NCI-H526 treated with DMSO at 0.1 percent for 48 hours (cell line): ENCODE results near the gene ENG.
"Not testable (repeated sequence)": the region's sequence is repeated elsewhere in the genome, so short reads cannot be mapped to it uniquely, and the experiment has no call there.

Experiments used
- DNase-seq: peaks from one replicate; lab custom pipeline; 2025; lab: John Stamatoyannopoulos, UW

ENG gene

DNA sequence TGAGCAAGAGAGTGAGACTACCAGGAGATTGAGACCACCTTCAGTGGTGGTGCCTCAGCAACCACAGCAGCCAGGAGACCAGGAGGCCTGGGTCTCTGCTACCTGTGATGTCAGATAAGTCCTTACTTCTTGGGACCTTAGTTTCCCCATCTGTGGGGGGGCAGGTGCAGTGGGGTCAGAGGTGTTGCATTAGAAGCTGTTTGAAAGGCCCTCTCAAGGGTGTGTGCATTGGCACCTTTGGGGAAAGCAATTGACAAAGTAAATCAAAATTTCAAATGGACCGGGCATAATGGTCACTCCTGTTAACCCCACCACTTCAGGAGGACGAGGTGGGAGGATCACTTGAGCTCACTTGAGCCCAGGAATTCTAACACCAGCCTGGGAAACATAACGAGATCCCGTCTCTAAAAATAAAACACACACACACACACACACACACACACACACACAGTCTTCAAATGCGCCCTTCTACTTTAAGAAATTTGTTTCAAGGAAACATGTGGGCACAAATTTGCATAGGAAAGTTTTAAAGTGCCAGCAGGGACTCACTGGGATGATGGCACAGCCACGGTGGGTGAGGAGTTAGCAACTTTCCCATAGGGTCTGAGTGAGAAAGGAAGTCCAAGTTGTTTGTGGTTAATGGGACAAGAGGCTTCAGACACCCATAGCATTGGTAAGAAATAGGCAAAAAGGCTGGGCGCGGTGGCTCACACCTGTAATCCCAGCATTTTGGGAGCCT is 24.4 kb upstream of the ENG start:
- no peak for DNase-seq

DNA sequence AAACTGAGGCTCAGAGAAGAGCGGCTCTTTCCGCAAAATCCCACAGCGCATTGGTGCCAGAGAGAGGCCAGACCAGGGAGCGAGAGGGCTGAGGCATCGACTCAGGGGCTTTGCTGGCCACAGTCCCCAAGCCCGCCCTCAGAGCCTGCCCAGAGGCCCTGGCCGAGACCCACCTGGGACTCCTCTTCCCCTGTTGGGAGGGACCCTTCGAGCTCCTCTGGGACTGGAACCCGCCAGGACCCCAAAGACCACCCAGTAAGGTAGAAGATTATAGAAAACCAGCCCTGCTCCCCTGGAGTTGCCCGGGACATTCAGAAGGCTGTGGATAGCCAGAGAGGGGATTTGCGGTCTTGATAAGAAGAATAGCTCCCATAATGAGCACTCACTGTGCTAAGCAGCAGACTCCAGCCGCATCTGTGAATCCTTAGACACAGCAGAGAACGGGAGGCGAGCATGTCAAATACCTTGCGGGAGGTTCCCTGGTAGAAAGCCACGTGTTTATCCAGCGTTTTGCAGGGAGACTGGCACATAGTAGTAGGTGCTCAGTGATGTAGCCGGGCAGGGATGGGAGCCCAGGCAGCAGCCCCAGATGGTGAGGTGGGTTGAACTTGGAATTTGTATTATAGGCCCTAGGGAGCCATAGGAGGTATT is 23.7 kb upstream of the ENG start:
- no peak for DNase-seq

DNA sequence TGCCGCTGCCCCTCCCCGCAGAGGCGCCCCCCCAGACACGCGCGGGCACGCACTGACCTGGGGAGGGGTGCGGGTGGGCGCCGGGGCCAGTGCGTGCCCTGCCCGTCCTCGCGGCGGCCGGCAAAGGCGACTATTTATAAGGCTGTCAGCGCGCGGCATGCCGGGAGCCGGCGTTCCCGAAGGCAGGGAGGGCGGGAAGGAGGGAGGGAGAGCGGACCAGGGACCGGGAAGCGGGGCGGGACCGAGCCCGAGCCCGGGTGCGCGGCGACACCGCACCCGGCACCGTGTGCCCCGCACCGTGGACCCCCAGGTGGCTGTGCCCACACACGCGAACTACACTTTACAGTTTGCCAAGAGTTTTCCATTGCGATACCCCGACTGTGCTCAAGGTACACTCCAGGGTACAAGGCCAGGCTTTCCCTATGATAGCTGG is 23.1 kb upstream of the ENG start, which contains the start of gene AK1:
TSS of gene AK1 (minus strand) at position 110 of the 433 bp plus-strand sequence. CDS start 3,058 bp downstream, outside the sequence.
- DNase-seq: peak; percentile 6

DNA sequence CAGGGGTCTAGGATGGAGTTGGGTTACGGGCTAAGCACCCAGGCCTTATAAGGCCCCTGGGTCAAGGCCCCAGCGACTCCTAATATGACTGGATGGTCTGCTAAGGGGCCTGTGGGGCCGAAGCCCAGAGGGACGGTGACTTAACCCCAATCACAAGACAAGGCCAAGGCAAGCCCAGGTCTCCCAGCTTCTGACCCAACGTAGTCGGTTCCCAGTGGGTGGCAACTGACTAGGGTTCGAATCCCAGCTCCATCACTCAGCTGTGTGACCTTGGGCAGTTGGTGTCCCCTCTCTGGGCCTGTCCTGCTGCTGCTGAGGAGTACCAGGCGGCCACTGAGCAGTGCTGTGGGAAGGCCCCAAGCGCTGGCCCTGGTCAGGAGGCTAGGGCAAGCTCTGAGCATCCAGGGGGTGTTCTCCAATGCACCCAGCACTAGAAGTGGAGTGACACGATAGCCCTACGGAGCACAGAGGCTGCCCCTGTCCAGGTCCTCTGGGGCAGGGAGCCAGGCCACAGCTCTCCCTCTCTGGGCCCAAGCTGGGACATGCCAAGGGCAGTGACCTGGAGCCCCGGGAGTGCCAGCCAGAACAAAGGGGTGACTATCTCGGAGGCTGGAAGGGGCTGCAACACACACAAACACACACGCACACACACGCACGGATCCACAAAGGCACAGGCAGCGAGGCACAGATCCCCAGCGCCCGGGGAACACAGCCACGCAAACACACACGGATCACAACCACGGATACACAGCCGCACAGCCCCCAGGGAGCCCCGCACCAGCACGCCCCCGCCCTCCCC is 22.5 kb upstream of the ENG start:
- DNase-seq: no peak

DNA sequence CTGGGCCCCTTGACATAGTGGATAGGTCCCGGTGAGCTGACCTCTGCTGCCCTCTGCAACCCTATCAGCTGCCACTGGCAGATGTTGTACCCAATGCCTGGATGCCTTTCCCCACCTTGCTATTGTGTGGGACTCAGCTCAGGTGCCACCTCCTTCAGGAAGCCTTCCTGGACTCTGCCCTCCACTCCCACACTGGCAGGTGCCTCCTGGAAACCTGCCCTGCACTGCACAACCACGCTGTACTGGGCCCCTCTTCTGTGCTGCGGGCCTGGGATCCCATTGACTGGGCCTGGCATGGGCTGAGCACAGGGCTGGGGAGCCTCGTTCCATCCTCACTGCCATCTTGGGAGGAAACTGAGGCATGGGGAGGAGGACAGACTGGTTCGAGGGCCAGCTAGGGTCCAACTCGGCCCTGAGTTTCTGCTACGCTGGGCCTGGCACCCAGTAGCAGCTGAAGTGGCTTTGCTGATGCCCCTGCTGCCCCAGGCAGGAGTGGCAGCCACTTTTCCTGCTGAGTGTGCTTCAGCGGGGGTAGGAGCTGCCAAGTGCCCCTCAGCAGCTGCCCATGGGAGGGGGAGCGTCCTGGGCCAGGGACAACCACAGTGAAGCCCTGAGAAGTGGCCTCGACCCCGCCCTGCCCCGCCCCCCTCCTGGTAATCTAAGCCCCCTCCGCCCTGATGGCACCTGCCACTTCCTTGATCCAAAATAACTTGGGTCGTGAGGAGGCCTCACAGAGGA is 21.7 kb upstream of the ENG start:
- DNase-seq: no peak

DNA sequence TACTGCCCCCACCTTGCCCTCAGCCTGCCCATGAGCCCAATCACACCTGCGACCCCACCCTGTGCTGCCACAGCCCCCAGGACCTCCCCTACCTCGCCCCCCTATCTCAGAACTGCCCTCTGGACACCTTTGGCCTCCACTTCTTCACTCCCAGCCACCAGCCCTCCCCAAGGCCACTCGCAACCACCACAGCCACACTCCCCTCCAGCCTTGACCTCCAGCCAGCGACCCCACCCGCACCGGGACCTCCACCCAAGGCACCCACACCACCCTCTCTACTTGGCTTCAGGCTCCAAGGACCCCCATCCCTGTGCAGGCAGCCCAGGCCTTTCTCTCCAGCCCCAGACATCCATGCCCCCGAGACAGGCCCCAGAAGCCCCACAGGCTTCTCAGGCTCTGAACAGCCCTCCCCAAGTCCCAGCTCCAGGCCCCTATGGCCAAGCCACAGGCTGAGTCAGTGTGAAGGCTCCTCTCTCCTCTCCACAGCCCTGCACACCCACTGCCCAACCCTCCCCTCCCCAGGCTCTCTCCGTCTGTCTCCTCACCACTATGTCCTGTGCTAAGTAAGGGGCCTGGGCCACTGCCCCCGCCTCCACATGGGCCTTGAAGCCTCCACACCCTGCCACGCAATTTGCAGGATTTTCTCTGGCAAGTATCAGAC is 21.0 kb upstream of the ENG start:
- no peak for DNase-seq

DNA sequence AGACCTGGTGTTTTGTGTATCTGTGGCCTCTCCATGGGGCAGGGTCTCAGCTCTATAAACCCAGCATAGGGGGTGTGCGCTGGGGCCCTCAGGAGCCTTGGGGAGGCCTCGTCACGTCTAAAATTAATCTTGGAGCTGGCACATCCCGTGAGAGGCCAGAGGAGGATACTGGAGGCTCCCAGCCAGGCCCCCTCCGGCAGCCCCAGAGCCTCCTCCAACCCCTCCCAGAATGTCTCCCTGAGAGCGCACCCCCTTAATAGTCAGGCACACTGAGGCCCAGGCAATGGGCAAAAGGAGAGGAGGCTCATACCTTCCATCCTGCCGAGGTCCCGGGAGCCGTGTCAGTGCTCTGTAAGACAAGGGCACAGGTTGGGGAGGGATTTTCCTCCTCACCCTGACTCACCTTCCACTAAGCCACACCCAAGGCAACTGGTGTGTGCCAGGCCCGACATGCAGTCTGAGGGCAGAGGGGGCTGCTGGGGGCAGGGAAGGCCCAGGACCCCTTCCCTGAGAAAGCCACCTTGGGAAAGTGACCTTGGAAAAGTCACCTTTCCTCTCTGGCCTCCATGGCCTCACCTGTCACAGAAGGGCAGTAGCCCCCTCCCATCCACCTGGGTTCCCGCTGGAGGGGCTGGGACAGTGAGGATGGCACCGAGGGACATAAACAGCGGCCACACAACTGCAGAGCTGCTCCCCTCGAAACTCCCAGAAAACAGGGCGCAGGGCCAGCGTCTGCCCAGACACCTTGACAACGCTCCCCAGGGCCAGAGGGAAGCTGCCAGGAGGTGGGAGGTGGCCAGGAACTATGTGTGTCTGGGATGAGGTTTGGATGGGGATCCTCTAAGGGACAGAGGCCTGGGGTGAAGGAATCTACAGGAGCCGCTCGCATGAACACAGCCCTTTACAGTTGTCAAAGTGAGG is 20.1 kb upstream of the ENG start:
- DNase-seq: no peak

DNA sequence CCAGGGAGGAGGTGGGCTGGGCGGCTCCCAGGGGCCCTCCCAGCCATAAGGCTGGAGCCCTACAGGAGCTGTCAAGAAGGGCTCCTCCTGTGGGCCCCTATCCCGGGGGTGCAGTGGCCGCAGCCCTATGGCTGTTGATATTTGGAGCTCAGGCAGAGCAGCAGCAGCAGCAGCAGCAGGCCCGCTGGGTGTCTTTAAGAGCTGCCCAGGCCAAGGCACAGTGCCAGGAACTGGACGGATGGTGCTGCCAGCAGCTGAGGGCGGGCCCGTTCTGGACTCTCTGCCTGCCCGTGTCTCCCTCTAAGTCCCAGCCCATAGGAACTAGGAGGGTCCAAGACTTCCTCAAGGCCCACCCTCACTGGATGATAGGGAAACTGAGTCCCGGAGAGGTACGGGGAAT is 19.4 kb upstream of the ENG start:
- no peak for DNase-seq

DNA sequence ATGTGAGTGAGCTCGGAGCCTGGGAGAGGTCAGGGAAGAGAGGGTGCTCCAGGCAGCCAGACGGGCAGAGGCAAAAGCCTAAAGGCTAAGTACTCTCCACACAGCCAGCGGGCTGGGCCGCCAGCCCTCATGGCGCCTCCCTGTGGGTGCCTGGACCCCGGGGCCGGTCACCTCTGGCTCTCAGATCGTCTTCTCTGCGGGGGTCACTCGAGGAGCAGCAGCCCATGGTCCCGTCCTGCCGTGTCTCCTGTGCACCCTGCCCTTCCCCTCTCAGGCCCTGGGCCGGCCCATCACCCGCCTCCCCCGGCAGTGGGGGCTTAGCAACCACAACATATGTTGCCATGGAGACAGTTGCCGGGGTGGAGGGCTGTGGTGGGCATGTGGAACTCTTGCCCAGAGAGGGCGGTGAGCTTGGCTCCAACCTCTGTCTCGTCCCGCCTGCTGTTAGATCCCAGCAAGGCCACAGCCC is 18.8 kb upstream of the ENG start:
- DNase-seq: no peak

DNA sequence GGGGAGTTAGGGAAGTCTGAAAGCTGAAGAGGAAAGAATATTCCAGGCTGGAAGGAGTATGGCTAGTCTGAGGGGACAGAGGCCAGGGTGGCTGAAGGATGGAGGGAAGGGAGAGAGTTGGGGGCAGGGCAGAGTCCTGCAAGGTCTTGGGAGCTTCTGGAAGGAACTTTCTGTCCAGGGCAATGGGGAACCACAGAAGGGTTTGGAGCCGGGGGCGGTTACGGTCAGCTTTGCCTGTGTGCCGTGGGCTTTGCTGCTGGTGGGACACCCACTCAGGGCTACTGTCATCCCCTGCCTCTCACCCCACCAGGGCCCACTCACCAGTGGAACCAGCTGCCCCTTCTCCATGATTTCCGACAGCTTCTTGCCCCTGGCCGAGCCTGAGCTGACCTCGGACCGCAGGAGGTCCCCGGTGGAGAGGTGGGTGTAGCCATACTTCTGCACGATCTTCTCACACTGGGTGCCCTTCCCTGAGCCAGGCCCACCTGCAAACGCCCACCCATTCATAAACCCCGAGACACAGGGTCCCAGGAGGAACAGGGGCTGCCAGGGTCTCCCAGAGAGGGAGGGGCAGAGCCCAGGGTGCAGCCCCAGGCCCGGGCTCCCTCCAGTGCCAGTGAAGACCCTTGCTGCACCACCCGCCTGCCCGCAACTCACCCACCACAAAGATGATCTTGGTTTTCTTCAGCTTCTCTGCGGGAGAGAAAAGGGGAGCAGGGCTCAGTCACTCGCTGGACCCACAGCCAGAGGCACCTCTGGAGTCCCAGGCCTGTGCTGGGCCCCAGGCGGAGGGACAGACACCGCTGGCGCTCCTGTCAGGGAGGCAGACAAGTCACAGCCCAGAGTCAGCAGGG is 18.1 kb upstream of the ENG start:
- no peak for DNase-seq

DNA sequence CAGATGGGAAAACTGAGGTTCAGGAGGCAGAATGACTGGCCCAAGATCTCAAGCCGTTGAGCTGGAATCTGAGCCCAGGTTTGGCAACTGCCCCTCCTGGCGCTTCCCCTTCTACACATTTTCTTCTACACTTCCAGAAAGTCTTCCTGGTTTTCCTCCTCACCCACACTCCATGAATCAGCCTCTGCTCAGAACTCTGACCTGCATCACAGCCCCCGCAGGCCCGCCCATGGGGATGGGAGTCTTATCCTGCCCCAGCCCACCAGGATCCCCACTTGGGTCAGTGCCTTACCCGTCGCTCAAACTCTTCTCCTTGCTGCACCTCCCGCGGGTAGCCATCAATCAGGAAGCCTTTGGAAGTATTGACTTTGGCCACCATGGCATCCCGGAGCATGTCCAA is 17.1 kb upstream of the ENG start:
- no peak for DNase-seq

DNA sequence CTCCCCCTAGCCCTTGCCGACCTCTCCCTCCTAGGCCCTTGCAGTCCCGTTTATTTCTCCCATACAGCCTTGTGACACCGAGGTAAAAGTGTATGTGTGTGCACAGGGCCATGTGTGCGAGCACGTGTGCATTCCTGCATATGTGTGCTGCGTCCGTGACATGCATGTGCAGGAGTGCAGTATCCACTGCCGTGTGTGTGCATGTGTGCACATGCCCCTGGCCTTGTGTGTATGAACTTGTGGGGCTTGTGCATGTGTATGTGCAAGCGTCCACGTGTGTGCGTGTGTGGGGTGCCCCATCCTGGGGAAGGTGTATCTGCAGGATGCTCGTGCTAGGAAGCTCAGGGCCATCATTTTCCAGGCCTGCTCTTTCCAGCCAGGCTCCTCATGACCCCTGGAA is 16.4 kb upstream of the ENG start:
- no peak for DNase-seq

DNA sequence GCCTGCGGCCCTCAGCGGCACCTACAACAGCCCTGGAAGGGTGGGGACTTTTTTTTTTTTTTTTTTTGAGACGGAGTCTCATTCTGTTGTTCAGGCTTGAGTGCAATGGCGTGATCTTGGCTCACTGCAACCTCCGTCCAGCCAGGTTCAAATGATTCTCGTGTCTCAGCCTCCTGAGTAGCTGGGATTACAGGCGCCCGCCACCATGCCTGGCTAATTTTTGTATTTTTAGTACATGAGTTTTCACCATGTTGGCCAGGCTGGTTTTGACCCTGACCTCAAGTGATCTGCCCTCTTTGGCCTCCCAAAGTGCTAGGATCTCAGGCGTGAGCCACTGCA is 15.7 kb upstream of the ENG start:
- DNase-seq: not testable (repeated sequence)

DNA sequence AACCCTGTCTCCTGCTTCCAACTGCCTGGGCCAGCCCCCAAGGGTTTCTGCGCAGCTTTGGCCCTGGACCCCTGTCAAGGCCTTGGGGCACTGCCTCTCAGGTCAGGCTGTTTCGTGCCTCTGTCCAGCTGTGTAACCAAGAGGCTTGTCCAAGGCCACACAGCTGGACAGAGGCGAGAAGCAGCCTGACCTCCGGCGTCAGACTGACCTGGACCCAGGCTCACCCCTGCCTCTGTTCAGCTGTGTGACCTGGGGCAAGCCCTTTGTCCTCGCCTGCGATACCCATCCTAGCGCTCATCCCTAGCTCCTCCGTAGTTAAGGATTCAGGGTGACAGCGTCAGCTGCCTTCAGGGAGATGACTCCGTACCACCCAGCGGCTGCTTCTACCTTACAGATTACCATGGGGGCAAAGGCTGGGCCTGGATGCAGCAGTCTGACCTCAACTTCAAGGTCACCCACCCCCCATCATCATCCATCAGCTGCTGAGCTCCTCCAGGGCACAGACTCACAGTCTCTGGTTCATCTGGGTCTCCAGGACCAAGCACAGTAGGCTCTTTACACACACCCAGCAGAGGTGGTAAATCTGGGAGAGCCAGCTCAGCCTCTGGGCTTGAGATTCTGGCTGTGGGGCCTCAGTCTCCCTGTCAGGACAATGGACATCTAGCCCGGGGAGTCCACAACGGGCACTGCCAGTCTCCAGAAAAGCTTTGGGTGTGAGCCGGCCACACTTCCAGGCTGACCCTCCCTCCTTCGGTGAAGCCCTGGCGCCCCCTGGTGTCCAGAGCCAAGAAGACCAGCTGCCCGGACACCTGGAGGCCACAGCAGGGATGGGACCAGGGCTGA is 15.1 kb upstream of the ENG start:
- peak; percentile 0 for DNase-seq

DNA sequence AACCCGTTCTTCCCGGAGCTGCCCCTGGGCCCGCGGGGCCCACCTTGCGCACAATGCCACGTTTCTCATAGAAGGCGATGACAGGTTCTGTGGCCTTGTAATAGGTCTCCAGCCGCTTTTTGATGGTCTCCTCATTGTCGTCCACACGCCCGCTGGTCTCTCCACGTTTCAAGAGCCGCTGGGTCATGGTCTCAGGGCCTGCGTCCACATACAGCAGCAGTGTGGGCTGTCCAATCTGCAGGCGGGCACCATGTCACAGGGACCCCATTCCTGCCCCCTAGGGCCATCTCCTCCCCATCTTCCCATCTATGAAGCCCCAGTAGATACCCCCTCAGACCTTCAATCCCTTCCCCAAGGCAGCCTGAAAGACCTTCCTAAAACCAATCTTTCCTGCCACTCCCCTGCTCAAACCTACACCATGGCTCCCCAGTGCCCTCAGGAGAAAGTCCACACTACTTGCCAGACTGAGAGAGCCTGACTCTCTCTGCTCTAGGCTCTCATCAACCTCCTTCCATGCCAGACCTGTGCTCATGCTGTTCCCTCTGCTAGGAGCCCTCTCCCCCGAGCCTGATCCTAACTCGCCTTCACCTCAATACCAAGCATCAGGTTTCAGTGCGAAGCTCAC is 13.9 kb upstream of the ENG start:
- no peak for DNase-seq

DNA sequence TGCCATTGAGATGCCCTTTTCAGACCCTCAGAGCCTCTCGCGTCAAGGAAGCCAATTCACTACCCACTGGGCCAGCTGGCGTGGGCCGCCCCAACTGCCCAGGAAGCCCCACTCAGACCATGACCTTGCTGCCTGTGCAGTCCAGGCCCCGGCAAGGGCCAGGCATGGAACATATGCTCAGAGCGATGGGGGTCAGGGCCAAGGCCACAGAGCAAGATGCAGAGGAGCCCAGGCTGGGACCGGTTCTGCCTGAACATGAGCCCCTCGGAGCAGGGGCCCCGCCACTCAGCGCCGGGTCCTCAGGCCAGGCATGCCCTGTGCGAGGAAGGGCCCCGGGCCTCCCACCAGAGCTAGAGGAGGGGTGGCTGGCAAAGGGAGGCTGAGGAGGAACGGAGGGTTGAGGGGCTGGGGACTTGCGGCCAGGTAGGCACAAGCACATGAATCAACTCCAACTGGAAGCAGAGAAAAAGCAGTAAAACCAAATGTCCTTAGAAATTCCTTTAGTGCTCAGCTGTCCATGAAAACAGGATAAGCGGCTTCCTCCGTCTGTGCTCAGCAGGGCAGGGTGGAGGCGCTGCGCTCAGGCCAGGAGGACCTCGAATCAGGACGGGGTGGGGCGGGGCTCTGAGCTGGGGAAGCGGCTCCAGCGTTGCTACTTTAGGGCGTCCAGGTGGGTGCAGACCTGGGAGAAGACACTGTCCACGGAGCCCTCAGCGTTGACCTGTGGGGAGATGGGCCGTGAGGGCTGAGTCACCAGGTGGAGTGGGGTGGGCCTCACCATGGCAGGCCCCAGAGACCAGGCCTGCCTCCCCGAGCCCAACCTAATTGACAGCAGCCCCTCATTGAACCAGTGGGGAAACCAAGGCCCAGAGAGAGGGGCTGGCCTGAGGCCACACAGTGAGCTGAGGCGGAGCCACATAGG is 13.2 kb upstream of the ENG start:
- DNase-seq: no peak

DNA sequence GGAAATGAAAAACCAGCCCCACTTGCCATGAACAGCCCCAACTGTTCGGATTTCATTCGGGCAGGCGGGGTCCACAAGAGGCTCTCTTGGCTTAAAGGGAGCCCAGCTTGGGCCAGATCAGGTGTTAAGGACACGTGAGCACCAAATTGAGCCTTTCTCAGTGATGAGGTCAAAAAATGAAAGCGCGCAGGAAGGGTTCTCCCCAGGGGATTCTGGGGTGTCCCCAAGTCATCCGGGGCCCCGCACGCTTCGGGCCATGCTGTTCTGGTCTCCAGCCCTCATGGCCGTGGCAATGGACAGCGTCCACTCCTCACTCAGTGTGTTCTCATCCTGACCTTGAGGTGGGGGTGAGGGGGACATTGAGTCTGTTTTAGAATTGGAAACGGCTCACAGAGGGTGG is 12.1 kb upstream of the ENG start:
- DNase-seq: no peak
